NCI-H510A treated with DMSO at 0.1 percent for 48 hours (cell line): Measurements from ENCODE around the gene PSMC3.

Experiments
- DNase-seq: peaks from one replicate; lab custom pipeline; 2025; lab: John Stamatoyannopoulos, UW

The PSMC3 gene

DNA sequence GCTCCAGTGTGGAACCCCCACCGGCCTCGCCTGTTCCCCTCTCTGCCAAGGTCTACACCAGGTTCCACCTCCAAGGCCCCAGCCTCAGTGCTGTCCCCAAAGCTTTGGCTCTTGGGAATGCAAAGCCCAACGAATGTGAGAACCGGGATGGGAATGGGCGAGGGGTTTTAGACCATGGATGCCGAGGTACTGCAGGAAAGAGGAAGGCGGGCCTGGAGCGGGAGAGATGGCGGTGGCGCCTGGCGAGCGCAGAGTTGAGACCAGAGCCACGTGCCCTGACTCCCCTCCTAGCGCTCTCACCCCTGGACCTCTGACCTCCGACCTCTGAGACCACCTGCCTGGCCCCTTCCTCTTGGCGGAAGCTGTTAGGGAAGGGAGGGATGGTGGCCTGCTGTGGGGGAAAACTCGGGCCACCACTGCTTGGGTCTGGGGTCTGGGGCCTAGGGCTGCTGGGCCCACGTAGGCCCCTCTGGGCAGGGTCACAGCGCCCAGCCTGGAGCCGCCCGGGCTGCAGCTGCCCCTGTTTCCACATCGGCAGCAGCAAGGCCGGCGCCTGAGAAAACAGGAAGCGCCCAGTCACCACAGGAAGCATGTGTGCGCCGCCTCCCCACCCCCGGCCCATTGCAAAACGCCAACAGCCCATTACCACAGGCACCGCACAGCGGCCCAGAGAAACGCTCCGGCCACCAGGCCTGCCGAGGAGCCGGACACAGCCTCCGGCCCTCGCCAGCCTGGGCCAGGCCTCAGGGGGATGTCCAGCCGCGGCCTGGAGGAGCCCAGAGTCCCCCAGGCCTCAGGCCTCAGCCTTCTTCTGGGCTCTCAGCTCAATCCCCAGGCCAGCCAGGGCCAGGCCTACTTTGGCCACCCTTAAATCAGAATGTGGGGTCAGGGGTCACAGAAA is 31.7 kb downstream of the PSMC3 start:
- no peak for DNase-seq

DNA sequence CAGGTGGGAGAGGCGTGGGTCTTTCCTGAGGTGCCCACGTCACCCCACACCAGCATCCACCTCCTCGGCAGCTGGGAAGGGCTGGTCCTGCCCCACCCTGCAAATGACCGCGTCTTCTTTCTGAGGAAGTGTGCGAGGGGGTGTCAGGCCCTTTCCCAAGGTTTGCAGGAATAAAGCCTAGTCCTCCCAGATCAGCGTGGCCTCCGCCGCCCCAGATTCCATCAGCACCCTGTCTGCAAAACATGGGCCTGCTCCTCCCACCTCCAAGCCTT is 32.3 kb downstream of the PSMC3 start:
- no peak for DNase-seq

DNA sequence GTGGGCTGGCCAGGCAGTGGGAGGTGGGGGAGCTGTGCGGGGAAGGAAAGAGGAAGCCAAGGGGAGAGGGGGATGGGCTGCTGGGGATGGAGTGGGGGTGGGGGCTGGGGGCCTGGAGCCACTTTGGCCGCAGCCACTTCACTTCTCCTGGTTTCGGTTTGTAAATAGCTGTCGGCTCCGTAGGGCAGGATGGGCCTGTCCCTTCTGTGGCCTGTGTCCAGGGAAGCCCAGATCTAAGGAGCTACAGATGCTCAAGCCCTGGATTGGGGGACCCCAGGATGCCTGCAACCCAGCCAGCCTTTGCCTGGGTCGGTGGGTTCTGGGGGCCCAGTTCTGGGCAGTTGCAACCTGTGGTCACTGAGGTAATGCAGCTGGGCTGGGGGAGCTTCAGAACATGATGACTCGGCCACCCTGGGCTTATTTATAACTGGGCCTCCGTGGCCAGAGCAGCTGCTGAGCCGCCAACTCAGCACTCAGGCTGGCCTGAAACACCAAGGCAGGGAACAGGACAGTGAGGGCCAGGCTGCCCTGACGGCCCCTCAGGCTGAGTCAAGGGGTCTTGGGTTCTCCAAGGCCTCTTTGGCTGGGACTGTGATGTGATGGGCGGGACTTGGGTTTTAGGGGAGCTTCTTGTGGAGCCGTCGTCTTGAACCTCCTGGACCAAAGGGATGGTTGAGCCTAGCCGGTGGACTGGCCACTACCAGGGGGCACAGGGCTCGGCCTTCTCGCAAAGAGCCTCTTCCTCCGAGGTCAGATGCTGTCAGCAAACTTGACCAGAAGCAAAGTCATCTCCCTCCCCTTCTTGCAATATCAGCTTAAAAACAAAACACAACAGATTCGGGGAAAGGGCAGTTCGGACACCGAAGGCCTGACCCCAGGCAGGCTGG is 32.8 kb downstream of the PSMC3 start:
- no peak for DNase-seq

DNA sequence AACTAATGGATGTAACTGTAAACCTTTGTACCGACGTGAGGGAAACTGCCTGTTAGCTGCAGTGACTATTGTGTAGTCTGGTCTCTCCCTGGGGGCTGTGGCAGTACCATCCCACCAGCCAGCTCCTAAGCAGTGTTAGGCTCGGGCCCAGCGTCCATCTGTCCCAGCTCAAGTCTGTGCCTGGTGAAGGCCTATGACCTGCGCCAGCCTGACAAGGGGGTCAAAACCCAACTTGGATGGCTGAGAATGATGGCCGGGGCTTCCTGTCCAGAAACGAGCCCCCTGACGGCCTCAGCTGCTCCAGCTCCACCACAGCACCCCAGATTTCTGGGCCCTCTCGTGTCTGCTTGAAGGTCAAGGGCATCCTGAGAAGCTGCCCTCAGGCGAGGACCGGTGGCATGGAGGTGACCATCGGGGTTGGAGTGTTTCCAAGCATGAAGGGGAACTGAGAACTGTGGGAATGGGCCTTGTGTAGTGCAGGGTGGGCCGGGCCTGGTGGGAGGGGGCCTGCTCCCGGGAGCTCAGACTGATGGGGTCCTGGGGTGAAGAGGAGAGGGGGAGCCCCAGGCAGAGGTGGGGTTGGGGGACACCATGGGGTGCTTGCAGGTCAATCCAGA is 33.6 kb downstream of the PSMC3 start:
- no peak for DNase-seq

DNA sequence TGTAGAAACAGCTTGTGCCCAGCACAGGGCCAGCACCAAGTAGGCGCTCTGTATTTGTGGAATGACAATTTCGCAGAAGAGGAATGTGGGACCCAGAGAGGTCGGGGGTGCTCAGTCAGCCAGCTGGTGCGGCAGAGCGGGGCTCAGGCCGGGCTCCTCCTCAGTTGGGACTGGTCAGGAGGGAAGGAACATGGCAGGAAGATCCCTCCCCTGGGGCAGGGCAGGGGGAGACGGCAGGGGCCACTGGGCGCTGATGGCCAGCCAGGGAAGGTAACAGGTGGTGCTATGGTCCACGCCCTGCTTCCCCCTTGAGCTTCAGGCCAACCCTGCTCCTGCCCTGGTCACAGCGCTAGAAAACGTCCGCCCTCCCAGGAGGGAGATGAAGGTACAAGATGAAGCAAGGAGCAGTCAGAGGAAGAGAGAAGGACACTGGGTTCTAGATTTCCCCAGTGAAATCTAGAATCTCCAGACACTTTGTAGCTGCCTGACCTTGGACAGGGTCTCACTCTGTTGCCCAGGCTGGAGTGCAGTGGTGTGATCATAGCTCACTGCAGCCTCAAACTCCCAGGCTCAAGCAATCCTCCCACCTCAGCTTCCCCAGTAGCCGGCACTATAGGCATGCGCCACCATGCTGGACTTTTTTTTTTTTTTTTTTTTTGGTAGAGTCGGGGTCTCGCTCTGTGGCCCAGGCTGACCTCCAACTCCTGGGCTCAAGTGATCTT is 34.4 kb downstream of the PSMC3 start:
- DNase-seq = no peak

DNA sequence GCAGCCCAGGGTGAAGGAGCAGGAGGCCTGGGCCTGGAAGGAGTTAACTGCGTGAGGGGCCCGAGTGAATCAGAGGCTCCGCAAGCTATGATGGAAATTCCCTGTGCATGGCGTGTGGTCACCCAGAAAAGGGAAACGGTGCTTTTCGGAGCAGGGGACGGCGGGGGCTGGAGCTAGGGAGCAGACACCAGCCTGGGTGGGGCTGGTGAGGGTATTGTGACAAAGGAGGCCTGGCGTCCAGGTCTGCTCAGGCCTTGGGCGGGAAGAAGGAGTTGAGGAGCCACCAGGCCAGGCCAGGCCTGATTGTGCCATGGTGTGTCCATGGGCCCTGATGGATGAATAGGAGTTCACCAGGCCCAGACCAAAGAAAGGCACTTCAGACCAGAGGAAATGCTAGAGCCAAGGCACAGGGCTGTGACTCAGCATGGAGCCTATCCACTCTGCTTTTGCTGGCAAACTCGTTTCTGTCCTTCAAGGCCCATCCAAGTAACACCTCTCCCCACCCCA is 35.1 kb downstream of the PSMC3 start:
- no peak for DNase-seq

DNA sequence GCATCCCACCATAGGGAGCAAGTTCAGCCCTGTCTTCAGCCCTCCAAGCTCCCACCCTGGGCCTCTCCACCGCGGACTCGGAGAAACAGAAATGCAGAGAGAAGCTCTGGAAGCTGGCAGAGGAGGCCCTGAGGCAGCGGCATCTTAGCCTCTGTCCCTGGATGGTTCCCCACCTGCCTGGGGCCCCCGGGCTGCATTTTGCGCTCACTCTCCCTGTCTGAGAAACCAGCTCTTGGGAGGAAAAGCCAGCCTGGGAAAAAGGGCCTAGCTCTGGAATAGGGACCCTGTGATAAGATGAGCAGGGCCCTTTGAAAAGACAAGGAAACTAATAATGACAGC is 35.8 kb downstream of the PSMC3 start:
- no peak for DNase-seq

DNA sequence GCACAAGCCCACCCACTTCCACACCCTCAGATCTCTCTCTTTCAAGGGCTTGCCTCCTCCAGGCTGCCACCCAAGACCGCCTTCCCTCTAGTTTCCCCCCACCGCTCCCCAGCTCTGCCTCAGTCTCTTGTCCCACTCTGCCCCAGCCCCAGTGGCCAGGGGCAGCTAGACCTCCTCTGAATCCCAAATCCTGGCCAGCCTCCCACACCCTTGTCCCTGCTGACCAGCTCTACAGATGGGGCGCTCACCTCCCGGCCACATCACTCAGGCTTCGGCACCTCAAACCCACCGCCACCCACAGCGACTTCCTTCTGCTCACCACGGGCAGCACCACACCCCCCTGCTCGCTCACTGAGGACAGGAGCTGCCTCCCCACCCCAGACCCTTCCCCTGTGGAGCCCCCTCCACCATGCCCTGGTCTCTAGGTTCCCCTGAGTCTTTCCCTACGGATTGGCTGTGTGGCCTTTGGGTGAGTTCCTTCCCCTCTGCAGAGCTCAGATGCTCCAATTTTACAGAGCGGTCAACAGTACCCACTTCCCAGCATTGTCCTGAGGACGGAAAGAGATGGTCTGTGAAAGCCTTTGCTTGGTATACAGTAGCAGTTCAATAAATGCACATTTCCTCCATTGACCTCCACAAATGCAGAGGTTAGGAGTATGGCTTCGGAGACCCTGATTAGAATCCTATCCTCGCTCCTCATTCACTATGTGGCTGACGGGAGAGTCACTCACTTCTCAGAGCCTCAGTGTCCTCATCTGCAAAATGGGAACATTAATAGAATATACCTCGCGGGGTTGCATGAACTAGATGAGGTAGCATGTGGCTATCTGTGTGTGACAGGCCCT is 36.4 kb downstream of the PSMC3 start:
- no peak for DNase-seq

DNA sequence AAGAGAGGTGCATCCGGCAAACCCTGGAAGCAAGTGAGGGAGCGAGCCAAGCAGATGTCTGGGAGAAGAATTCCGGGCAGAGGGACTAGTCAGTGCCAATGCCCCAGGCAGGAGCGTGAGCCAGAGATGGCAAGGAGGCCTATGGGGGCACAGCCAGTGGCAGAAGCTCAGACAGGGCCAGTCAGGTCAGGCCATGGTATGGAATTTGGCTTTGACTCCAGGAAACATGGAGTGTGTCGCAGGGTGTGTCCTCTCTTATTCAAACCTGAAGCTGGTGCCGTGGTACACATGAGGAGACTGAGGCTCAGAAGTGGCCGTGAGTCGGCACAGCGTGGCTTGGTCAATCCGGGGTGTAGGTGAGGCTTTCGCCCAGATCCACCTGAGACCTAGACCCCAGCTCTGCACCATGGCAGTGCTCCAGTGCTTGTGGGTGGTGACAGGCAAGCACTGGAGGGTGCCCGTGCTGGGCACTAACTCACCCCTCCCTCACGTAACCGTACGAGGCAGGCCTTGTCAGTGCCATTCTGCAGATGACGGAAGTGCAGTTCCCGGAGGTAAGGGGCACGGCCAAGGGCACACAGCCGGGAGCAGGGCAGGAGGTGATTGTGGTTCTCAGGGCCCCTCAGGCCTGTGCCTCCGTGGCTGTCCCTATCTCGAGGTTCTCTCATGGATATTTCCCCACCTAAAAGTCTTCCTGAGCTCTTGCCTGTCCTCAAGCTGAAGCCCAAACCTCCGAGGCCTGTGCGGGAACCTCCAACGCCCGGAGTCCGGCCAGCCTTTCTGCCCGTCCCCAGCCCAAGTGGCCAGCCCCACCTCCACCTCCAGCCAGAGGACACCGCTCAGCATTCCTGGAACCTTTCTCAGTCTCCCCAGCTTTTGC is 37.3 kb downstream of the PSMC3 start:
- no peak for DNase-seq

DNA sequence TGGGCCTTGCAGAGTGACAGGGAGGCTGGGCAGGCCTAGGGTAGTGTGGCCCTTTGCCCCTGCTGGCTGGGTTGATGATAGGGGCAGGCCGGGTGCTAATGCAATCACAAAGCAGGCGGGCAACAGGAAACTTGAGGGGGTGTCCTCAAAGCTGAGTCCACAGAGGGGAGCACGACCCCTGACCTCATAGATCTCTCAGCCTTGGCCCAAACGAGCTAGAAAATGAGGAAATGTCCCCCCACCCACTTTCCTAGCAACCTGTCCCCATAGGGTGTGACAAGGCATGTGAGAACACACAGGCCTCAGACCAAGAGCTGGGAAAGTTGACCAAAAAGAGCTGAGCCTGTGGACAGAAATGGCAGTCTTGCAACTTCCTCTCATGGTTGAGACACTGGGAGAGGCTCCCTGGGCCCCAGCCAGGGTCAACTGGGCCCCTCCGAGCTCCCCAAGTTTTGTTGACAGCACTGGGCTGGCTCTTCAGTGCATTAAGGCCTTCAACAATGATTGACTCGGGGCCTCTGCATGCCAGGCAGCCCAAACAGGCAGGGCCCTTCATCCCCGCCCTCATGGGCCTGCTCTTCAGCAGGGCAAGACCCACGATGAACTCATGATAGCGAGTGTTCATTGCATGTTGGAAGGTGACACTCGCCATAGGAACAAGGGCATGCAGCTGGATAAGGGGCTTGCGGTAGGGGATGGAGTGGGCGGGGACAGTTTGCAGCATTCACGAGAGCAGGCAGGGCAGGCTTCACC is 38.1 kb downstream of the PSMC3 start:
- DNase-seq = no peak

DNA sequence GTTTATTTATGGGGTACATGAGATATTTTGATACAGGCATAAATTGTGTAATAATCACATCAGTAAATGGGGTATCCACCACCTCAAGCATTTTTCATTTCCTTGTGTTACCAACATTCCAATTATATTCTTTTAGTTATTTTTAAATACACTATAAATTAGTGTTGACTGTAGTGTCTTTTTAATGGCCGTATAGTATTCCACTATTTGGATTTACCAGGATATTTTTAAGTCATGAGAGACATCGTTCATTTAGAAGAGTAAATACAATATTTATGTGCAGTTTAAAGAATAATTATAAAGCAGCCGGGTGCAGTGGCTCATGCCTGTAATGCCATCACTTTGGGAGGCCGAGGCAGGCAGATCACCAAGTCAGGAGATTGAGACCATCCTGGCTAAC is 41.7 kb downstream of the PSMC3 start:
- DNase-seq = no peak

DNA sequence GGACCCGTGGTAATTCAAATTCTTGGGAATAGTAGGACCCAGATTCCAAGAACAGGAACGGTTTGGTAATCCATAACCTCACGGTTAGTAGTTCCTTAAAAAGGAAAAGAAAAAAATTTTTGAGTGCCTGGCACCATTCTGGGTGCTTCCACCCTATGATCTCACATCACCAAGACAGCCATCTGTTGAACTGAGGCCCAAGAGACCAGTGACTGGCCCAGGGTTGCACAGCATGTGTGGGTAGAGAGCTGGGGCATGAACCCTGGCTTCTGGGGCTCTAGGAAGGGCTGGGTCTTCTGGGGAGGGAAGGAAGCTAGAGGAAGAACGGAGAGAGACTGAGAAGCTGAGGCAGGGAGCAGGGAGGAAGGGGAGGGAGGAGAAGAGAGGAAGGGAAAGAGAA is 43.2 kb downstream of the PSMC3 start:
- DNase-seq = no peak

DNA sequence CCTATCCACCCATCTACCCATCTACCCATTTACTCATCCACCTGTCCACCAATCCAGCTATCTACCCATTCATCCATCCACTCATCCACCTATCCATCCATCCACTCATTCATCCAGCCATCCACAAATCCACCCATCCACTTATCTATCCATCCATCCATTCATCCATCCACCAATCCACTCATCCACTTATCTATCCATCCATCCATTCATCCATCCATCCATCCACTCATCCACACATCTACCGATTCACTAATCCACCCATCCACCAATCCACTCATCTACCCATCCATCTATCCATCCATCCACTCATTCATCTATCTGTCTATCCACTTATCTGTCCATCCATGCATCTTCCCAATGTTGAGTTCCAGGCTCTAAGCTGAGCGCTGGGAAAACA is 46.2 kb downstream of the PSMC3 start:
- no peak for DNase-seq

DNA sequence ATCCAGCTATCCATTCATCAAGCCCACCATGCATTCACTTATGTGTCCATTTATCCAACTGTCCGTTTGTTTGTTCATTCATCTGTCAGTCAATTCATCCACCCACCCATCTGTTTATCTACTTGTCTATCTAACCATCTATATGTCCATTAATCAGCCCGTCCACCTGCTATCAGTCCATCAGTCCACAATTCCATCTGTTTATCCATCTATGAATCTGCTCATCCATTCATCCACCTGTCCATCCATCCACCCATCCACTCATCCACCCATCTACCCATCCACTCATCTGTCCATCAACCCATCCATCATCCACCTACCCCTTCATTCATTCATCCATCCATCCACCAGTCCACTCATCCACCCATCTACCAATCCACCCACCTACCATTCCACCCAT is 46.9 kb downstream of the PSMC3 start:
- DNase-seq = no peak

DNA sequence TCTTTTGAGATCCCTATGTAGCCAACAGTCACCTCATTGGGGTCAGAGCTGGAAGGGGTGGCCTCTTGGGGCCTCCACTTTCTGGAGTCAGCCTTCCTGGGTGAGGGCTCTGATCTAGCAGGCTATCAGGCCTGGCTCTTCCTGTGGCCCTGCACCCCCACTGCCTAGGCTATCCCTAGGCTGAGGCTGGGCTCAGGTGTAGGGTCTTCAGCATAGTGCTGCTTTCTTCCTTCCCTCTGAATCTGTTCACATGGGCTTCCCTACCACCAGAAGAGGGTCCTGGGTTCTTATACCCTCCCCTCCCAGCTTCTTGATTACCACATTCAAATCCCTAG is 47.4 kb downstream of the PSMC3 start:
- DNase-seq = no peak

DNA sequence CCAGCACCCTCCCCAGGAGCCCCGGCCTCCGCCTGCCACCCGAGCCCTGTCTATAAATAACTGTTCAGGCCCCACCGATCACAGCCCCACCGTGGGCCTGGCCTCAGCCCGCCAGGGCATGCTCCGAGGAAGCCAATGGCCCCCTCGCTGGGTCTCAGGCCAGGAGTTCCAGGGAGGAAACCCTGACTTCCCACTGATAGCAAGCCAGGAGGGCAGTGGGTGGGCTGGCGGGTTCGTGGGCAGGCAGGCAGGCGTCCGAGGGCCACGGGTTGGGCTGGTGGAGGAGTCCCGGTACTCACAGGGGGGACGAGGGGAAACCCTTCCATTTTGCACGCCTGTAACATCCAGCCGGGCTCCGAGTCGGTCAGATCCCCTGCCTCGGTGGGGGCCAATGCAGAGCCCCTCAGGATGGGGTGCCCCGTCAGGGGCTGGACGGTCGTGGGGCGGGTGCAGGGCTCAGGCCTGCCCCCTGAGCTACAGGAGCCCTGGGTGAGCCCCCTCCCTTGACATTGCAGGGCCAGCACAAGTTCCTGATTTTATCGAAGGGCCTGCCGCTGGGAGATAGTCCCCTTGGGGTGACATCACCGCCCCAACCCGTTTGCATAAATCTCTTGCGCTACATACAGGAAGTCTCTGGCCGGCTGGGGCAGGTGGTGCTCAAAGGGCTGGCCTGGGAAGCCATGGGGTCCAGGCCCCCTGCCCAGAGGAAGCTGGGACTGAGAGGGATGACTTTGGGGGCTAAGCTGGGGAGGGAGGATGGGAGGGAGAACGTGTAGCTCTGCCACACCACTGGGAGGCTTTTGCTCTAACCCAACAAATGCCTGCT is 48.0 kb downstream of the PSMC3 start, which contains the start of gene SPI1:
Gene SPI1, minus strand, starts transcription at position 538 of the 826 bp plus-strand sequence. Its CDS starts 194 bp downstream, at position 344.
- DNase-seq = no peak

DNA sequence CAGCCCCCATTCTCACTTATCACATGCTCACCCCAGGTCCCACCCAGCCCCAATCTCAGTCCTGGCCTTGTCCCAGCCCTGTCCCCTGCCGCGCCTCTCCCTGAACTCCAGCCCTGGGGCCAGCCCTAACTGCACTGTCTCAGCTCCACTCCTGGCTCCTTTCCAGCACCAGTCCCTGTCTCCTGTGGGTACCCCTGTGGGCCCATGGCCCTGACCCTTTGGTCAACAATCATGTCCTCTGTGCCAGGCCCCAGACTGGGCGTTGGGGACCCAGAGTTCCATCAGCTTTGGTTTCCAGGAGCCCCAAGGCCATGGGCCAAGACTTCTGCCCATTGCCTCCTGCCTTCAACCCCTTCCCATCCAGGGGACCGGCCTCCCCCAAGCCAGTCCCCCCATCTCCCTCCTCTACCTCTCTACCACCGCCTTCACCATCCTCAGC is 48.6 kb downstream of the PSMC3 start:
- no peak for DNase-seq

DNA sequence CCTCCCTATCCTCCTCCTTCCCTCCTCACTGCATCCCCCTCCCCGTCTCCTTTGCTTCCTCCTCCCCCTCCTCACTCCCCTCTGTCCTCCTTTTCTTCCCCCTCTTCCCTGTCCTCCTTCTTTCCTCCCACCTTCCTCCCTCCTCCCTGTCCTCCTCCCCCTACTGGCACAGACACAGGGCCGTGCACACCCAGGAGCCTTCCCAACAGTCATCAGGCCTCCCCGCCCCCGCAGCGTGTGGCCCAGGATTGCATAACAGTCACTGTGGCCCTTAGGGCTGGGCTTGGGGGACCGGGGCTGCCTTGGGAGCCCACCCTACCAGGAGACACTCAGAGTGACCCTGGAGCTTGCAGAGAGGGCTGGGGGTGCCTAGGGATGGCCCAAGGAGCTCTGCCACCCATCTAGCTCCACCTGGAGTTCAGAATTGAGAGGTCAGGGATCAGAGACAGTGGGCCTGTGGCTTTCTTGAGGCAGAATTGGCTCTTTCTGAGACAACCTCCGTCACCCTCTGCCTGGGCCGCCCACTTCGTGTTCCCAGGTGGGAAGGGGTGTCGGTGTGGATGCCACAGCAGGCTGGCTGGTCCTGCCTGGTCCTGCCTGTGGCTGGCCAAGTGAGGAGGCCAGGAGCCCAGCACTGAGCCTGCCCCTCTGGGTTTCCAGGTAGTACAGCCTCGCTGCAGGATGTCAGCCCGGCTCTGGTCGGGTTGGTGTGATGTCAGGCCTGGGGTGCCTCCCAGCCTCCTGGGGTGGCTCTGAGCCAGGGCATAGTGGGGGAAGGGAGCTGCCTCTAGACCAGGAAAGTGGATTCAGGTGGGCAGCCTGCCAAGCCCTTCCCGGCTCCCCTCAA is 49.5 kb downstream of the PSMC3 start:
- no peak for DNase-seq
